Measurements from ENCODE around the gene TYMP.

Gene TYMP

DNA sequence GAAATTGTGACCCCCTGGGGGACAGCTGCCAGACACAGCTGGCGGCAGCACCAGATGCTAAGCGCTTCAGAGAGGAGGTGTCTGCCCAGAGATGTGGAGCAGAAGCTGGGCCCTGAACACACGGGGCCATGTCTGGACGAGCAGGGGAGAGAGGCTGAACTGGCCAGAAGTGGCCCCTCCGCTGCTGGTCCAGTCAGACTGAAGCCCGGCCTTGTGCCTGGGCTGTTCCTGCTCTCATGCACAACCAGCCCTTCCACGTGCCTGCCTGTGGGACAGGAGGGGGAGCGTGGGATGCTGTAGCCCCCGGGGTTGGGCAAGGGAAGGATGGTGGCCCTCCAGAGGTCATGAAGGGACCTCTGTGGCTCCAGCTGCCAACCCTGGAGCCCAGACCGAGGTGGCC is 46.7 kb downstream of the TYMP start:
- intact Hi-C loops (cut with DNase I; ENCODE audit: low total_unique reads) = no loop called here
- no peaks in the 10 kb centered on the region for H3K36me3 ChIP-seq
- TF ChIP-seq, protein P1, sequence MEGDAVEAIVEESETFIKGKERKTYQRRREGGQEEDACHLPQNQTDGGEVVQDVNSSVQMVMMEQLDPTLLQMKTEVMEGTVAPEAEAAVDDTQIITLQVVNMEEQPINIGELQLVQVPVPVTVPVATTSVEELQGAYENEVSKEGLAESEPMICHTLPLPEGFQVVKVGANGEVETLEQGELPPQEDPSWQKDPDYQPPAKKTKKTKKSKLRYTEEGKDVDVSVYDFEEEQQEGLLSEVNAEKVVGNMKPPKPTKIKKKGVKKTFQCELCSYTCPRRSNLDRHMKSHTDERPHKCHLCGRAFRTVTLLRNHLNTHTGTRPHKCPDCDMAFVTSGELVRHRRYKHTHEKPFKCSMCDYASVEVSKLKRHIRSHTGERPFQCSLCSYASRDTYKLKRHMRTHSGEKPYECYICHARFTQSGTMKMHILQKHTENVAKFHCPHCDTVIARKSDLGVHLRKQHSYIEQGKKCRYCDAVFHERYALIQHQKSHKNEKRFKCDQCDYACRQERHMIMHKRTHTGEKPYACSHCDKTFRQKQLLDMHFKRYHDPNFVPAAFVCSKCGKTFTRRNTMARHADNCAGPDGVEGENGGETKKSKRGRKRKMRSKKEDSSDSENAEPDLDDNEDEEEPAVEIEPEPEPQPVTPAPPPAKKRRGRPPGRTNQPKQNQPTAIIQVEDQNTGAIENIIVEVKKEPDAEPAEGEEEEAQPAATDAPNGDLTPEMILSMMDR (IDR thresholded peaks at IDR 0.05) = no peak
- H3K27ac ChIP-seq = no peak overlapping the region
- H3K4me1 ChIP-seq = peaks cover 0 to 16% (median 8%) of the 10 kb centered on the region in 4 donors
- peaks cover 15 to 86% of the 10 kb centered on the region in 2 donors for H3K27me3 ChIP-seq
- H3K4me3 ChIP-seq = no peak overlapping the region
- H3K9me3 ChIP-seq = no peaks in the 10 kb centered on the region
- no peak for DNase-seq

DNA sequence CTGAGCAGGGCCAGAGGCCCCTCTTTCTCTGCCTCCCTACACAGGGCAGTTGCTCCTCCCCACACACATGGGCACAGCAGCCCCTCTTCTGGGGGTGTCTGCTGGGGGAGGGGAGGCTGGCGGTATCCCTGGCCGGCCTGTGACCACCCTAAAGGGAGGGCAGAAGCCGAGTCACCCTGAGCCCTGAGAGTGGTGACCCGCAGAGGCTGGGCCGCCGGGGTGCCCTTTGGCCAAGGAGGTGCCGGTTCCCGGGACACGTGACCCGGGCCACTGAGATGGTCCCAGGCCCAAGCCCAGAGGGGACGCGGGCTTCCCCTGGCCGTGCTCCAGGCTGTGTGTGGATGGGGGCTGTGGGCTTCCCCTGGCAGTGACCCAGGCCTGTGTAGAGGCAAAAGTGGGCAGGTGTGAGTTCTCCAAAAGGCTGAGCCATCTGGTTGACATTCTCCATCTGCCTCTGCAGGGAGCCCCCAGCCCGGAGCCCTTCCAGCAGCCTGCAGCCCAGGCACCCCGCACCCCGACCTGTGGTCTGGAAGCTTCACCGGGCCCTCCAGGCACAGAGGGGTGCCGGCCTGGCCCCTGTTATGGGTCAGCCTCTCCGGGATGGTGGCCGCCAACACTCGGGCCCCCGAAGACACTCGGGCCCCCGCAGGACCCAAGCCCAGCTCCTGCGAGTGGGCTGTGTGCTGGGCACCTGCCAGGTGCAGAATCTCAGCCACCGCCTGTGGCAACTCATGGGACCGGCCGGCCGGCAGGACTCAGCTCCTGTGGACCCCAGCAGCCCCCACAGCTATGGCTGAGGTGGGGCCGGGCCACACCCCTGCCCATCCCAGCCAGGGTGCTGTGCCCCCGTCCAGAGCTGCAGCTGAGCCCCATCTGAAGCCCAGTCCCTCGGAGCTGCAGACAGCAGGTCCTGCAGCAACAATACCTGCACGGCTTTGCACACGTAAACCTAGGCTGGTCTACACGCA is 47.4 kb downstream of the TYMP start:
- Histone ChIP-seq H3K36me3 (no peaks in the 10 kb centered on the region), H3K4me3 (no peak overlapping the region), H3K9me3 (no peaks in the 10 kb centered on the region), H3K27ac (no peak overlapping the region), H3K4me1 (peaks cover 0 to 16% (median 8%) of the 10 kb centered on the region in 4 donors), H3K27me3 (peaks cover 15 to 79% of the 10 kb centered on the region in 2 donors)
- no peak for DNase-seq
- TF ChIP-seq, protein P1 (IDR thresholded peaks at IDR 0.05) = no peak
- intact Hi-C loops (cut with DNase I; ENCODE audit: low total_unique reads) = no loop called here

DNA sequence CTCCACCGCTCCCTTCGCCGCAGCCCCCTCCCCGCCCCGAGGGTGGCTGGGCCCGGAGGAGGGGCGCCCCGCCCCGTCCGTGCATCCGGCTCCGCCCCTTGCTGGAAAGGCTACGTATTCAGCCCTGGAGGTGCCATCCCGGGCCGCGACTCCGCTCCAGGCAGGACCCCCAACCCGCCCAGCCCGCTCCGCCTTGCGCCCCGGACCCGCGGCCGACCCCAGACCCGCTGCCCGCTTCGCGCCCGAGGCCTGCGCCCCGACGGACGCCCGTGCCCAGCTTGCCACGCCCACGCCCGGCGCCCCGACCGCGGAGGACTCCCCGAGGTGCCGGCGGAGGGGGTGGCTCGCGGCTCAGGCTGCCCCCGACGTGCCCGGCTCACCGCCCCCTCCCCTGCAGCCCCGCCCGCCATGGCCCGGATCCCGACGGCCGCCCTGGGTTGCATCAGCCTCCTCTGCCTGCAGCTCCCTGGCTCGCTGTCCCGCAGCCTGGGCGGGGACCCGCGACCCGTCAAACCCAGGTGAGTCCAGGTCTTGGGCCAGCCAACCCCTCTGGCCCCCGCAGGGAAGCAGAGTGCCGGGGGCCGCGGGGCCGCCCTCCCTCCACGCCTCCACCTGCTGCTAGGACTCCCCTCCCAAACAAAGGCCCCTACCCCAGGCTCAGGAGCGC is 48.2 kb downstream of the TYMP start, which contains the start of gene ADM2:
ADM2 (plus strand) TSS at position 104 of the 667 bp plus-strand sequence; CDS start at position 409, 305 bp downstream.
- Histone ChIP-seq H3K9me3 (no peaks in the 10 kb centered on the region), H3K27me3 (peaks cover 15 to 72% of the 10 kb centered on the region in 2 donors), H3K36me3 (no peaks in the 10 kb centered on the region), H3K4me1 (peaks cover 0 to 16% (median 8%) of the 10 kb centered on the region in 4 donors), H3K4me3 (peak within 1 kb of the TSS; percentile 30 to 44), H3K27ac (no peak within 1 kb of the TSS)
- DNase-seq = no peak
- intact Hi-C loops (cut with DNase I; ENCODE audit: low total_unique reads) = no loop called here
- TF ChIP-seq, protein P1 (IDR thresholded peaks at IDR 0.05) = no peak

DNA sequence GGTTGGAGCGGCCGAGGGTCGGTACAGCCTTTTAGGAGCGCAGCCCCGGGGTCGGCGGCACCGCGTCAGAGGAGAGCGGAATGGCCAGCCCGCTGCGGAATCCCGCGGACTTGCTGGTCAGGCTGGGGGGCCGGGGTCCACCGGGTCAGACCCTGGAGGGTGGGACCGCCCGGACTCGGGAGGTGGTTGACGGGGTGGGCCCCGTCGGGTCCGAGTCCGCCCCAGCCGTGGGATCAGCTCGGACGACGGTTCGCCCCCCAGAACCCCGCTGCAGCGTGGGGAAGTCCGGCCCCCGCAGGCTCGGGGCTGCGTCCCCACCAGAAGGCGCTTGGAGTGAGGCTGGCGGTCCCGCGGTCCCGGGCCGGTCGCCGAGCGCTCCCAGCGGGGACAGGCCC is 48.8 kb downstream of the TYMP start:
- Histone ChIP-seq H3K4me1 (peaks cover 0 to 16% (median 8%) of the 10 kb centered on the region in 4 donors), H3K27ac (no peak overlapping the region), H3K4me3 (peak overlapping the region; percentile 30 to 44), H3K36me3 (no peaks in the 10 kb centered on the region), H3K9me3 (no peaks in the 10 kb centered on the region), H3K27me3 (peaks cover 15 to 66% of the 10 kb centered on the region in 2 donors)
- intact Hi-C loops (cut with DNase I; ENCODE audit: low total_unique reads) = no loop called here
- TF ChIP-seq, protein P1 (IDR thresholded peaks at IDR 0.05) = no peak
- no peak for DNase-seq

DNA sequence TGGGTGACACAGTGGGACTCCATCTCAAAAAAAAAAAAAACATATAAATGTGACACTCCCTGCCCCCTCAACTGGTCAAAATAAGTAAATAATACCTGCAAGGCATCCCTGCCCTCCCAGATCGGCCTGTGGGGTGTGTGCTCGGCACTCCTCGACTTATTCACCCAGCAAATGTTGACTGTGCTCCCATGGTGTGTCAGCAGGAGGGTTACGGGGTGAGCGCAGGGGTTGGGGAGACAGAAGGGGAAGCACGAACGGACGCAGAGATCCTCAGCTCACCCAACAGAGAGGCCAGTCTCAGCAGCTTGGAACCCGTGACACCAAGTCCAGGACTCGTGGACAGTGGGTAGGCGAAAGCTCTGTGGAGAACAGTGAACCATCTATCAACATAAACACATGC is 50.1 kb downstream of the TYMP start:
- intact Hi-C loops (cut with DNase I; ENCODE audit: low total_unique reads) = no loop called here
- Histone ChIP-seq H3K4me1 (peaks cover 0 to 26% (median 10%) of the 10 kb centered on the region in 4 donors), H3K4me3 (no peak overlapping the region), H3K36me3 (no peaks in the 10 kb centered on the region), H3K27ac (no peak overlapping the region), H3K9me3 (no peaks in the 10 kb centered on the region), H3K27me3 (peaks cover 15 to 60% of the 10 kb centered on the region in 2 donors)
- no peak for DNase-seq
- TF ChIP-seq, protein P1 (IDR thresholded peaks at IDR 0.05) = no peak

Data from tibial artery (tissue), 4 donors.